Lung (tissue), 12 donors: ENCODE measurements around the gene SMG6. TPM values are rescaled to one million over a fixed set of nuclear protein-coding genes. Genes with fewer than 3 reads are reported as not detected.

Source experiments
- ATAC-seq: fragments of 200-7000 bp; cut with Tn5 transposase; one replicate; pipeline ENCODE4 v1.9.1; 2020; ENCODE audit warnings: moderate number of reproducible peaks; ENCODE audit not compliant: insufficient read depth, low FRiP score
- DNase-seq, 3 donors: peaks; one replicate each; pipeline ENCODE4 v3.0.0-alpha.2; 2013 to 2017
- H3K27ac ChIP-seq, 2 donors: one replicate each; pipeline ENCODE4 v1.5.1; 2013; ENCODE audit warnings: mild to moderate bottlenecking in 2 of 2, moderate library complexity in 2 of 2, control low read depth in 1 of 2, inconsistent platforms in 1 of 2, low read depth in 1 of 2, low read length in 1 of 2
- H3K27me3 ChIP-seq, 3 donors: one replicate each; pipeline ENCODE4 v1.5.1; 2013; ENCODE audit warnings: low read length in 2 of 3; ENCODE audit not compliant: control insufficient read depth in 3 of 3, insufficient read depth in 3 of 3
- H3K36me3 ChIP-seq, 4 donors: one replicate each; pipeline ENCODE4 v1.5.1; 2013; ENCODE audit warnings: low read length in 4 of 4, mild to moderate bottlenecking in 1 of 4, moderate library complexity in 1 of 4; ENCODE audit not compliant: control insufficient read depth in 4 of 4, insufficient read depth in 4 of 4
- H3K4me1 ChIP-seq, 5 donors: one replicate each; pipeline ENCODE4 v1.5.1; 2013; ENCODE audit warnings: low read length in 5 of 5, mild to moderate bottlenecking in 2 of 5, moderate library complexity in 1 of 5; ENCODE audit not compliant: control insufficient read depth in 5 of 5, insufficient read depth in 5 of 5
- H3K4me3 ChIP-seq: one replicate; pipeline ENCODE4 v1.5.1; 2013; ENCODE audit warnings: mild to moderate bottlenecking, control low read depth, moderate library complexity
- H3K9ac ChIP-seq, 2 donors: one replicate each; pipeline ENCODE4 v1.5.1; 2013; ENCODE audit warnings: low read length in 2 of 2, control low read depth in 1 of 2; ENCODE audit not compliant: insufficient read depth in 1 of 2
- H3K9me3 ChIP-seq, 4 donors: one replicate each; pipeline ENCODE4 v1.5.1; 2013; ENCODE audit warnings: low read length in 3 of 4, mild to moderate bottlenecking in 1 of 4, moderate library complexity in 1 of 4; ENCODE audit not compliant: control insufficient read depth in 4 of 4, insufficient read depth in 3 of 4
- WGBS, 2 donors: extraction: QIAGEN DNeasy Blood & Tissue Kit; methylation state at CpG; one replicate each; pipeline ENCODE4 v1.1.7; 2013; 5-methylcytosine and 5-hydroxymethylcytosine counted together
- polyA plus RNA-seq, 2 donors: library from polyadenylated mRNA; stranded (reverse); fragments of 200-250 nt; gene quantifications; one replicate each; pipeline ENCODE4 v1.2.1, GENCODE V29; 2013
- total RNA-seq, 2 donors: library from RNA; depleted of rRNA in 1 of 2; stranded (reverse); fragments of >200 nt in 1 of 2; gene quantifications; one replicate each; pipeline ENCODE4 v1.2.1, GENCODE V29; 2014 to 2021
- TF ChIP-seq, protein P1 (sequence below): IDR thresholded peaks from 2 replicates; pipeline ENCODE4 v1.5.1; 2012; ENCODE audit warnings: mild to moderate bottlenecking; ENCODE audit errors: control extremely low read depth, extremely low read depth
- donor health status: control.
- donor health status: control.
- donor health status: Bipolar disorder and iron deficiency.
- donor health status: healthy.
- donor health status: DM: yes; HTN: yes; CAD: no.

The SMG6 gene
- total and polyA plus RNA-seq, 4 donors: 17.6 to 45.1 (median 28.9) TPM

DNA sequence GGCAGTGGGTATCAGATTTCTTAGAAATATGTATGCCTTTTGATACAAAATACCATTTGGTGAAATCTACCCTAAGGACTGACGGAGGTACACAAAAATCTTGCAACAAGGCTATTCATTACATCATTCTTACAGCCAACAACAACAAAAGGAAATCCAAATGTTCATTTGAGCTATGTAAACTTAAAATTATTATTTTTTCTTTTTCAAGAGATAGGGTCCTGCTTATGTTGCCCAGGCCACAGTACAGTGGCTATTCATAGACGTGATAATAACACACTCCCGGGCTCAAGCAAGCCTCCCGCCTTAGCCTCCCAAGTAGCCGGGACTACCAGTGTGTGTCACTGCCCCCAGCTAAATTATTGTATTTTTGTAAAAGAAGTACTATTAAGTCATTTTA lies 9.2 kb upstream of the SMG6 start:
- no peaks in the 10 kb centered on the region for H3K36me3 ChIP-seq
- no peaks in the 10 kb centered on the region for H3K27me3 ChIP-seq
- DNase-seq (no peak), ATAC-seq (no peak)
- no peaks in the 10 kb centered on the region for H3K9me3 ChIP-seq
- H3K27ac ChIP-seq: no peak overlapping the region
- no peak overlapping the region for H3K9ac ChIP-seq
- WGBS, 2 donors: 88 to 96% methylated on average over 5 of the region's 5 CpGs
- TF ChIP-seq, protein P1, sequence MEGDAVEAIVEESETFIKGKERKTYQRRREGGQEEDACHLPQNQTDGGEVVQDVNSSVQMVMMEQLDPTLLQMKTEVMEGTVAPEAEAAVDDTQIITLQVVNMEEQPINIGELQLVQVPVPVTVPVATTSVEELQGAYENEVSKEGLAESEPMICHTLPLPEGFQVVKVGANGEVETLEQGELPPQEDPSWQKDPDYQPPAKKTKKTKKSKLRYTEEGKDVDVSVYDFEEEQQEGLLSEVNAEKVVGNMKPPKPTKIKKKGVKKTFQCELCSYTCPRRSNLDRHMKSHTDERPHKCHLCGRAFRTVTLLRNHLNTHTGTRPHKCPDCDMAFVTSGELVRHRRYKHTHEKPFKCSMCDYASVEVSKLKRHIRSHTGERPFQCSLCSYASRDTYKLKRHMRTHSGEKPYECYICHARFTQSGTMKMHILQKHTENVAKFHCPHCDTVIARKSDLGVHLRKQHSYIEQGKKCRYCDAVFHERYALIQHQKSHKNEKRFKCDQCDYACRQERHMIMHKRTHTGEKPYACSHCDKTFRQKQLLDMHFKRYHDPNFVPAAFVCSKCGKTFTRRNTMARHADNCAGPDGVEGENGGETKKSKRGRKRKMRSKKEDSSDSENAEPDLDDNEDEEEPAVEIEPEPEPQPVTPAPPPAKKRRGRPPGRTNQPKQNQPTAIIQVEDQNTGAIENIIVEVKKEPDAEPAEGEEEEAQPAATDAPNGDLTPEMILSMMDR: no peak
- peaks cover 0 to 8% (median 0%) of the 10 kb centered on the region in 5 donors for H3K4me1 ChIP-seq
- no peak overlapping the region for H3K4me3 ChIP-seq

GRCh38 chr17:2309338-2310154 lies 6.0 kb upstream of the SMG6 start:
- ATAC-seq (no peak), DNase-seq (peak in 2 of 3 donors; percentile 9 to 11)
- TF ChIP-seq, protein P1: no peak
- peak overlapping the region in 1 of 2 donors; percentile 23 for H3K9ac ChIP-seq
- no peak overlapping the region for H3K4me3 ChIP-seq
- H3K27ac ChIP-seq: no peak overlapping the region
- H3K36me3 ChIP-seq: no peaks in the 10 kb centered on the region
- no peaks in the 10 kb centered on the region for H3K9me3 ChIP-seq
- H3K4me1 ChIP-seq: peaks cover 0 to 8% (median 2%) of the 10 kb centered on the region in 5 donors
- WGBS, 2 donors: 69 to 79% methylated on average over 6 of the region's 6 CpGs
- H3K27me3 ChIP-seq: no peaks in the 10 kb centered on the region

GRCh38 chr17:2304931-2305330 lies 1.3 kb upstream of the SMG6 start:
- Histone ChIP-seq H3K9ac (no peak overlapping the region), H3K27ac (no peak overlapping the region), H3K27me3 (no peaks in the 10 kb centered on the region), H3K4me3 (no peak overlapping the region), H3K9me3 (no peaks in the 10 kb centered on the region), H3K4me1 (peaks cover 0 to 18% (median 8%) of the 10 kb centered on the region in 5 donors), H3K36me3 (peaks cover 0 to 3% (median 0%) of the 10 kb centered on the region in 4 donors)
- TF ChIP-seq, protein P1: no peak
- 46 to 86% methylated on average over 4 of the region's 4 CpGs for WGBS, 2 donors
- DNase-seq: no peak
- no peak for ATAC-seq
